ENCODE measurements around the gene PPTC7. TPM values are rescaled to one million over a fixed set of nuclear protein-coding genes. Genes with fewer than 3 reads are reported as not detected.

The PPTC7 gene
- total and polyA plus RNA-seq, 2 of the 4 experiments (the other 2 are of a cell fraction), result 4.1 to 6.8 TPM

- H4K91ac ChIP-seq (ENCODE audit: insufficient read depth, low read depth, low read length), result peak overlapping the region; percentile 9; the same call in 1 of the 2 replicates
- H3K4me3 ChIP-seq (ENCODE audit: insufficient read depth, low read depth, low read length), result no peak overlapping the region; the same call in 1 of the 2 replicates
- dilution Hi-C loops (cut with HindIII; ENCODE audit: low sequenced_read_pairs, unreplicated experiment), result no loop called here
- no peak overlapping the region for H3K56ac ChIP-seq (ENCODE audit: extremely low read depth, insufficient read depth, low read length)
- peak overlapping the region in 1 of 2 experiments; percentile 68; a peak in 2 of 4 replicates for H4K8ac ChIP-seq (ENCODE audit: low read depth in 2 of 2, low read length in 2 of 2)
- no peaks in the 10 kb centered on the region for H3K9me3 ChIP-seq (ENCODE audit: control insufficient read depth, insufficient read depth, low read length)
- H3K18ac ChIP-seq (ENCODE audit: low read depth, low read length), result peak overlapping the region; percentile 61; the same call in 1 of the 2 replicates
- H2BK120ac ChIP-seq (ENCODE audit: low read depth, low read length), result peak overlapping the region; percentile 45
- peaks cover 8% of the 10 kb centered on the region for H3K4me1 ChIP-seq (ENCODE audit: control insufficient read depth, insufficient read depth, low read length)
- in situ Hi-C loops (cut with MboI; ENCODE audit: low sequenced_read_pairs), result no loop called here
- intact Hi-C loops (cut with micrococcal nuclease), result no loop called here
- no peaks in the 10 kb centered on the region for H3K9me1 ChIP-seq (ENCODE audit: insufficient read depth, low read length)
- H3K4ac ChIP-seq (ENCODE audit: low read depth, low read length), result peak overlapping the region; percentile 71
- no peaks in the 10 kb centered on the region for H3K27me3 ChIP-seq (ENCODE audit: control insufficient read depth, insufficient read depth, low read length)
- H3K9ac ChIP-seq (ENCODE audit: low read depth, low read length), result peak overlapping the region; percentile 69
- H2AK9ac ChIP-seq (replicated peaks; ENCODE audit: low read depth, low read length, poor library complexity), result no peak overlapping the region
- H3K27ac ChIP-seq (ENCODE audit: insufficient read depth, low read length), result peak overlapping the region; percentile 96
- peak overlapping the region; percentile 96 for H3K4me2 ChIP-seq (ENCODE audit: low read depth, low read length)
- ChIA-PET POLR2A (ENCODE audit: unreplicated experiment) (no interaction called here), CTCF (no interaction called here)
- H4K20me1 ChIP-seq (ENCODE audit: insufficient read depth, low read length), result peaks cover 12% of the 10 kb centered on the region
- H3K23ac ChIP-seq (ENCODE audit: low read depth, low read length), result peak overlapping the region; percentile 3; the same call in 1 of the 2 replicates
- peak overlapping the region; percentile 87 for H2AK5ac ChIP-seq (ENCODE audit: low read depth, low read length)
- DNase-seq (peak; percentile 80), ATAC-seq (ENCODE audit: low read depth) (peak; percentile 80)
- 19% methylated on average over 3 of the region's 8 CpGs; no CpG with 5 or more reads in 1 of the 2 experiments for WGBS, 2 experiments (ENCODE audit: extremely low coverage in 2 of 2, insufficient read length in 1 of 2)
- H4K5ac ChIP-seq (ENCODE audit: low read depth, low read length), result no peak overlapping the region
- 0 out of 2 replicates have a peak overlapping the region, but pooled peaks have one; percentile 49 for H3K14ac ChIP-seq (replicated peaks; ENCODE audit: low read depth, low read length)
- H2BK5ac ChIP-seq (ENCODE audit: low read depth, low read length, poor library complexity, severe bottlenecking), result peak overlapping the region; percentile 84
- H2AFZ ChIP-seq (replicated peaks; ENCODE audit: low read length, poor library complexity), result no peak overlapping the region
- H2BK15ac ChIP-seq (ENCODE audit: low read depth, low read length), result peak overlapping the region; percentile 46; the same call in 1 of the 3 replicates
- H3K36me3 ChIP-seq (ENCODE audit: control insufficient read depth, insufficient read depth, low read length), result no peaks in the 10 kb centered on the region; the same call in 1 of the 2 replicates
- peak overlapping the region; percentile 30 for H2BK20ac ChIP-seq (ENCODE audit: low read depth, low read length)
- BruUV-seq (replicated peaks), result no TSS peak
- H3K79me1 ChIP-seq (ENCODE audit: low read depth in 1 of 2, low read length in 2 of 2), result peaks cover 33 to 73% of the 10 kb centered on the region in 2 experiments
- TF ChIP-seq, protein P1, sequence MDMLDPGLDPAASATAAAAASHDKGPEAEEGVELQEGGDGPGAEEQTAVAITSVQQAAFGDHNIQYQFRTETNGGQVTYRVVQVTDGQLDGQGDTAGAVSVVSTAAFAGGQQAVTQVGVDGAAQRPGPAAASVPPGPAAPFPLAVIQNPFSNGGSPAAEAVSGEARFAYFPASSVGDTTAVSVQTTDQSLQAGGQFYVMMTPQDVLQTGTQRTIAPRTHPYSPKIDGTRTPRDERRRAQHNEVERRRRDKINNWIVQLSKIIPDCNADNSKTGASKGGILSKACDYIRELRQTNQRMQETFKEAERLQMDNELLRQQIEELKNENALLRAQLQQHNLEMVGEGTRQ (IDR thresholded peaks at IDR 0.05; ENCODE audit: low read depth, low read length), result no peak
- TF ChIP-seq ELK1 (IDR thresholded peaks at IDR 0.05; ENCODE audit: borderline replicate concordance, low read depth, low read length) (no peak), CHD1 (IDR thresholded peaks at IDR 0.05; ENCODE audit: low read depth, low read length) (no peak), CTCF (conservative IDR thresholded peaks at IDR 0.05; ENCODE audit: low read depth, low read length) (no peak), NFE2L2 (IDR thresholded peaks at IDR 0.05; ENCODE audit: low read depth, low read length) (no peak), RCOR1 (IDR thresholded peaks at IDR 0.05; ENCODE audit: insufficient replicate concordance, low read length) (no peak), POLR2A (IDR thresholded peaks at IDR 0.05; ENCODE audit: low read depth, low read length) (no peak), MAZ (IDR thresholded peaks at IDR 0.05; ENCODE audit: borderline replicate concordance, low read depth, low read length) (no peak), SMC3 (IDR thresholded peaks at IDR 0.05; ENCODE audit: low read depth, low read length) (no peak), RFX5 (IDR thresholded peaks at IDR 0.05; ENCODE audit: low read depth, low read length) (no peak), BHLHE40 (IDR thresholded peaks at IDR 0.05; ENCODE audit: low read depth, low read length) (peak; percentile 64; the same call in 1 of the 2 replicates), FOS (IDR thresholded peaks at IDR 0.05; ENCODE audit: low read depth, low read length) (no peak), MAFK (IDR thresholded peaks at IDR 0.05; ENCODE audit: low read depth, low read length) (no peak), CEBPB (IDR thresholded peaks at IDR 0.05; ENCODE audit: low read depth, low read length) (peak; percentile 88)
Observed at GRCh38 chr12:110555577-110556406, 27.3 kb downstream of the PPTC7 start.
